Stimulated activated effector memory CD8-positive, alpha-beta T cell treated with anti-CD3 and anti-CD28 coated beads, Interleukin-12 subunit alpha, Interleukin-12 subunit beta, amount 100 ng/mL, for 72 hours (primary cell): ENCODE measurements around the gene PPIL4.
A peak's percentile ranks its signal among the peaks of the same experiment; 100 is the strongest.
"Not testable (repeated sequence)": the region's sequence is repeated elsewhere in the genome, so short reads cannot be mapped to it uniquely, and the experiment has no call there.

Experiments
- ATAC-seq: fragments of 150-1000 bp; cut with Tn5 transposase; 2 replicates; pipeline ENCODE4 v1.10.0; 2021
- DNase-seq, 2 donors: peaks; one replicate each; pipeline ENCODE4 v3.0.0; 2021 to 2022; ENCODE audit warnings: low spot score in 2 of 2
- H3K27ac Mint-ChIP-seq: one replicate; pipeline ENCODE4 v1.8.0; 2022; ENCODE audit warnings: mild to moderate bottlenecking, mixed read lengths
- H3K36me3 Mint-ChIP-seq: one replicate; pipeline ENCODE4 v1.8.0; 2022; ENCODE audit warnings: mild to moderate bottlenecking, mixed read lengths
- H3K4me1 Mint-ChIP-seq: one replicate; pipeline ENCODE4 v1.8.0; 2022; ENCODE audit warnings: mixed read lengths
- H3K4me3 Mint-ChIP-seq: one replicate; pipeline ENCODE4 v1.8.0; 2022; ENCODE audit warnings: mild to moderate bottlenecking, mixed read lengths
- H3K9me3 Mint-ChIP-seq: one replicate; pipeline ENCODE4 v1.8.0; 2022; ENCODE audit warnings: mixed read lengths

The PPIL4 gene

DNA sequence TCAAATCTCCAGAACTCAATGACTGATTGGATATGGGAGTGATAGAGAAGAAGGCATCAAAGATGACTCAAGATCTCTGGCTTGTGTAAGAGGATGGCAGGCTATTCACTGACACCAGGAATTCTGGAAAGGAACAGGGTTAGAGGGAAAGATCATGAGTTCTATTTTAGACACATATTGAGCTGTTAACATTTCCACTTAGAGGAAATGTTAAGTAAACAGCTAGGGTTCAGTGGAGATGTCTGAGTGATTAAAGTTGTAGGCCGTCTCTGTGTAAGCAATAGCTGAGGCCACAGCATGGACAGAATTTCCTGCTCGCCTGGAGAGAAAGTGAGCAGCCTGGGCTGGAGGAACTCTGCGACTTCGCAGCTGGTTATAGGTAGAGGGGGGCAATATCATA, 82.1 kb downstream of the PPIL4 start:
- Mint-ChIP-seq H3K4me1 (peaks cover 52% of the 10 kb centered on the region), H3K36me3 (peaks cover 100% of the 10 kb centered on the region), H3K27ac (peak overlapping the region; percentile 64)

DNA sequence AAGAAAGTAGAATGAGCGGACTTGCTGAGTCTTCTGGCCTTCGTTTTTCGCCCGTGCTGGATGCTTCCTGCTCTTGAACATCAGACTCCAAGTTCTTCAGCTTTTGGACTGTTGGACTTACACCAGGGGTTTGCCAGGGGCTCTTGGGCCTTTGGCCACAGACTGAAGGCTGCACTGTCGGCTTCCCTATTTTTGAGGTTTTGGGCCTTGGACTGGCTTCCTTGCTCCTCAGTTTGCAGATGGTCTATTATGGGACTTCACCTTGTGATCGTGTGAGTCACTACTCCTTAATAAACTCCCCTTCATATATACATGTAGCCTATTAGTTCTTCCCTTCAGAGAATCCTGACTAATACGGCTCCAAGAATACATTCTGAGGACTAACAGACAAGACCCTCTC, 83.1 kb downstream of the PPIL4 start:
- H3K4me1 Mint-ChIP-seq: peaks cover 45% of the 10 kb centered on the region
- H3K4me3 Mint-ChIP-seq, ATAC-seq, DNase-seq, H3K9me3 Mint-ChIP-seq: not testable (repeated sequence)
- peak overlapping the region; percentile 64 for H3K27ac Mint-ChIP-seq
- peaks cover 100% of the 10 kb centered on the region for H3K36me3 Mint-ChIP-seq

More for the DNA sequence above, 82.1 kb downstream of the PPIL4 start:
- DNase-seq (no peak), ATAC-seq (no peak)
- Mint-ChIP-seq H3K4me3 (no peak overlapping the region), H3K9me3 (no peaks in the 10 kb centered on the region)

DNA sequence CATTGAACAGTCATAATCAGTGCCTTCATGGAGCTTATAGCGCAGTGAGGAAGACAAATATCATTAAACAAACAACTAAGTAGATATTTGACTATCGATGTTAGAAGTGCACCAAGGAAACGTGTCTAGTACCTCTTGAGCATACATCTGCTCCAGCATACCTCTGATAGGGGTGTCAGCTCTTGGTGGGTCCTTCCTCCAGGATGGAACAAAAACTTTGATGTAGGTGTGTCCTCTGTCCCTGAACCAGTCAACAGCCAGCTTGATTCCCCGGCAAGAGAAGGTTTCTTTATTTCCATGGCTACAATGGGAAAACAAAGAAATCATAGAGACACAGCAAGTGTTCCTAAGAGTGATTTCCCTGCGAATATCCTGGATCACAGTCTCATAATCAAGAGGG, 84.2 kb downstream of the PPIL4 start:
- ATAC-seq (no peak), DNase-seq (no peak)
- H3K27ac Mint-ChIP-seq: no peak overlapping the region
- peaks cover 100% of the 10 kb centered on the region for H3K36me3 Mint-ChIP-seq
- H3K4me3 Mint-ChIP-seq: no peak overlapping the region
- peaks cover 45% of the 10 kb centered on the region for H3K4me1 Mint-ChIP-seq
- no peaks in the 10 kb centered on the region for H3K9me3 Mint-ChIP-seq

- Mint-ChIP-seq H3K4me1 (peaks cover 43% of the 10 kb centered on the region), H3K36me3 (peaks cover 100% of the 10 kb centered on the region)
- H3K9me3 Mint-ChIP-seq, ATAC-seq, H3K4me3 Mint-ChIP-seq, H3K27ac Mint-ChIP-seq, DNase-seq: not testable (repeated sequence)
These were observed 85.6 kb downstream of the PPIL4 start for GRCh38 chr6:149460249-149460648.

DNA sequence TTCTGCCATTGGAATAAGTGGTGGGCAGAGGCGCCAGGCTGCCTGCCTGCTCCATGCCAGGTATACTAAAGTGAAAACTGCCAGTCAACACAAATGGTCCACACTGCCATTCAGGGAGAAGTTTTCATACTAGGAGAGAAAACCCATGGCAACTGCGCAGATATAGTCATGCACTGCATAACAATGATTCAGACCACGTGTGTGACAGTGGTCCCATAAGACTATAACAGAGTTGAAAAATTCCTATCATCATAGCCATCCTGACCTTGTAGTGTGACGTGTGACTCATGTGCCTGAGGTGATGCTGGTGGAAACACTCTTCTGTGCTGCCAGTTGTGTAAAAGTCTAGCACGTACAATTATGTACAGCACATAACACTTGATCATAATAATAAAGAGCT, 86.1 kb downstream of the PPIL4 start:
- no peak for DNase-seq
- Mint-ChIP-seq H3K4me1 (peaks cover 43% of the 10 kb centered on the region), H3K9me3 (no peaks in the 10 kb centered on the region), H3K36me3 (peaks cover 100% of the 10 kb centered on the region), H3K27ac (no peak overlapping the region), H3K4me3 (no peak overlapping the region)
- no peak for ATAC-seq

DNA sequence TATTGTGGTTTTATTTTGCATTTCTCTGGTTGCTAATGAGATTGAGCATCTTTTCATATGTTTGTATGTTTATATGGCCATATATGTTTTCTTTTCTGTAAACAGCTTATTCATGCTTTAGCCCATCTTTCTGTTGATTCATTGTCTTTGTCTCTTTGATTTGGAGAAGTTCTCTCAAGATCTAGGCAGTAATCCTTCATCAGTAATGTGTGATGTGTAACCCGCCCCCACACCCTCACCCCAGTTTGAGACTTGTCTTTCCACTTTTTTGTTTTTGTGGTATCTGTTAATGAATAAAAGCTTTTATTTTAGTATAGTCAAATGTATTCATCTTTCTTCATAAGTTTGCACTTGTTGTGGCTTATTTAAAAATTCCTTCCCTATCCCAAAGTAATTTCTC, 87.0 kb downstream of the PPIL4 start:
- peaks cover 34% of the 10 kb centered on the region for H3K4me1 Mint-ChIP-seq
- H3K9me3 Mint-ChIP-seq: no peaks in the 10 kb centered on the region
- H3K36me3 Mint-ChIP-seq: peaks cover 100% of the 10 kb centered on the region
- H3K4me3 Mint-ChIP-seq: no peak overlapping the region
- ATAC-seq (no peak), DNase-seq (no peak)
- peak overlapping the region; percentile 29 for H3K27ac Mint-ChIP-seq

GRCh38 chr6:149458196-149458595, 87.6 kb downstream of the PPIL4 start:
- DNase-seq: no peak
- H3K4me3 Mint-ChIP-seq: no peak overlapping the region
- no peaks in the 10 kb centered on the region for H3K9me3 Mint-ChIP-seq
- H3K27ac Mint-ChIP-seq: peak overlapping the region; percentile 29
- ATAC-seq: no peak
- H3K36me3 Mint-ChIP-seq: peaks cover 100% of the 10 kb centered on the region
- peaks cover 27% of the 10 kb centered on the region for H3K4me1 Mint-ChIP-seq

GRCh38 chr6:149457316-149457884, 88.4 kb downstream of the PPIL4 start:
- no peak overlapping the region for H3K4me3 Mint-ChIP-seq
- H3K27ac Mint-ChIP-seq: peak overlapping the region; percentile 29
- DNase-seq (no peak), ATAC-seq (no peak)
- no peaks in the 10 kb centered on the region for H3K9me3 Mint-ChIP-seq
- H3K36me3 Mint-ChIP-seq: peaks cover 100% of the 10 kb centered on the region
- H3K4me1 Mint-ChIP-seq: peaks cover 20% of the 10 kb centered on the region

DNA sequence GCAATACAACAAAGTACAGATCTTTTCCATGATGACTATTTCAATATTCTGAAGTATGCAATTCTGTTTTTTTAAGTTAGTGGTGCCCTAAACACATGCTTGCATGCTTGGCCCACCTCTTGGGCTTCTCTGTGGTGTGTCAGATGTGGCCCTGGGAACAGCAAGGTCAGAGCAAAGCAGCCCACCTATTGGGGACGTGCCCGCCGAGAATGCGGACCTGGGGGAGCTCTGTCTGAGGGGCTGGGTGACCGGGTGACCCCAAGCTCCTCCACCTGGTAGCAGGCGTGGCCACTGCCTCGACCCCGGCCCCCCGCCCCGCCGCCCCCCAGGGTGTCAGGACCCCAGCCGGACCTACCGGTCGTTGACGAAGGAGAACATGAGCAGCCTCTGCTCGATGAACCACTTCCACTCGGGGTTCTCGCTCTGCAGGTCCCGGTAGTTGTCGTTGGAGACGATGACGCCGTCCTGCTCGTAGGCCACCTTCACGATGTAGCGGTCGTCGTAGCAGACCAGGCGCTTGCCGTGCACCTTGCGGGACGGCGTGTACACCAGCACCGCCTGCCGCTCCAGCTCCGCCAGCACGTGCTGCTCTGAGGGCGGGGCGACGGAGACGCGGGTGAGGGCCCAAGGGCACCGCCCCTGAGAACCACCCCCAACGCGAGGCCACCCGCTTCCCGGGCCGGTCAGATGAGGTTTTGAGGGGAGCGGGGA, 89.4 kb downstream of the PPIL4 start:
- no peaks in the 10 kb centered on the region for H3K9me3 Mint-ChIP-seq
- no peak overlapping the region for H3K27ac Mint-ChIP-seq
- no peak overlapping the region for H3K4me3 Mint-ChIP-seq
- DNase-seq (no peak), ATAC-seq (no peak)
- peaks cover 100% of the 10 kb centered on the region for H3K36me3 Mint-ChIP-seq
- peaks cover 19% of the 10 kb centered on the region for H3K4me1 Mint-ChIP-seq

DNA sequence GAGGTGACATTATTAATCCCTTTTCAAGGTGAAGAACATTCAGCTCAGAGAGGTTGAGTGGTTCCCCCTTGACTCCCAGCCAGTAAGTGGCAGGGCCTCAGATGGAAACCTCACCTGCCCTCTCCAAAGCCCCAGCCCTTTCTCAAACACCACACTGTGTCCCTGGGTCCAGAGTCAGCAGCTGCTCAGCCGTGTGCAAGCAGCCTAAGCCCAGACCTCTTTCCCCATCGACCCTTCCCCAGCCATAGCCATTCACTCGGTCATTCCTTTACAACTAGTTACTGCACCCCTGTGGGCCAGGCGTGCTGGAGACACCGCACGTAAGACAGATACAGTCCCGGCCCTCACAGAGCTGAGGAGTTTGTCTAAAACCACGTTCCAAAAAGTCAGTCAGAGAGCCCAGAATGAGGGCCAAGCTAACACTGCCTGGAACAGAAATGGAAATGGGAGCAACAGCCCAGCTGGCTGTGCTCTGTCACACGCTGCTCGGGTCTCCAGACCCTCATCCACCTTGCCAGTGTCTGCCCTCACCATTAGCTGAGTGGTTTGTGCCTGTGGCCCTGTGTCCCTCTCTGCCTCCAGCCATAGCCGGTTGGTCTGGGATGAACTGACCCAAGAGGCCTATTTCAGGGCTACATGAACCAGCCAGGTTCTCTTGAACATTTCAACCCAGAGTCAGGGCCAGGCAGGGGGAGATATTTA, 90.7 kb downstream of the PPIL4 start:
- Mint-ChIP-seq H3K4me3 (no peak overlapping the region), H3K9me3 (no peaks in the 10 kb centered on the region), H3K36me3 (peaks cover 97% of the 10 kb centered on the region), H3K4me1 (peaks cover 19% of the 10 kb centered on the region), H3K27ac (peak overlapping the region; percentile 76)
- ATAC-seq (no peak), DNase-seq (no peak)
